GM12874 (cell line): Measurements from ENCODE around the gene DTX3.

Experiments
- CTCF ChIP-seq: IDR thresholded peaks from 2 replicates; pipeline ENCODE4 v1.5.1; 2011; ENCODE audit warnings: low read depth, mild to moderate bottlenecking, control low read depth, low read length, moderate library complexity; ENCODE audit not compliant: insufficient read depth

Gene DTX3

DNA sequence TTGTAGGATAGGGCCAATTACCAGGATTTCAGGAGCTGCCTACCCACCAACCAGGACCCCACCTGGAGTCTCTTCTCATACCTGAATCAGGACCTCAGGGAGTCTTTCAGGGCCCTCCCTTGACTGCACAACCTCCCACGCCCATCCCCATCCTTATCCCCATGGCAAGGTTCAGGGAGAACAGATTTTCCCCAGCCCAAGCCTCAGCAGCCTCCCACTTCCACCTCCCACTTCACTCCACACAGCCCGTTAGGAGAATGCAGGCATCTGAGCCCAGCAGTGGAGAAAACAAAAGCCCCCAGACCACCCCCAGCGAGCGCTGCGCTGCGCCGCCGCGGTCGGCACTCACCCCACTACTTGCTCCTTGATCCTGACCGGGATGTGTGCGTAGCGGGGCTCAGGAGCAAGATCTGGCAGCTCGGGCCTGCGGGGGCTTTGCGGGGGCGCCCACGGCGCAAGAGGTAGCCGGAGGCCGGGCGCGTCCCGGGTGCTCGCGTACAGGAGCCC lies 27.0 kb downstream of the DTX3 start:
- TF ChIP-seq CTCF: no peak

DNA sequence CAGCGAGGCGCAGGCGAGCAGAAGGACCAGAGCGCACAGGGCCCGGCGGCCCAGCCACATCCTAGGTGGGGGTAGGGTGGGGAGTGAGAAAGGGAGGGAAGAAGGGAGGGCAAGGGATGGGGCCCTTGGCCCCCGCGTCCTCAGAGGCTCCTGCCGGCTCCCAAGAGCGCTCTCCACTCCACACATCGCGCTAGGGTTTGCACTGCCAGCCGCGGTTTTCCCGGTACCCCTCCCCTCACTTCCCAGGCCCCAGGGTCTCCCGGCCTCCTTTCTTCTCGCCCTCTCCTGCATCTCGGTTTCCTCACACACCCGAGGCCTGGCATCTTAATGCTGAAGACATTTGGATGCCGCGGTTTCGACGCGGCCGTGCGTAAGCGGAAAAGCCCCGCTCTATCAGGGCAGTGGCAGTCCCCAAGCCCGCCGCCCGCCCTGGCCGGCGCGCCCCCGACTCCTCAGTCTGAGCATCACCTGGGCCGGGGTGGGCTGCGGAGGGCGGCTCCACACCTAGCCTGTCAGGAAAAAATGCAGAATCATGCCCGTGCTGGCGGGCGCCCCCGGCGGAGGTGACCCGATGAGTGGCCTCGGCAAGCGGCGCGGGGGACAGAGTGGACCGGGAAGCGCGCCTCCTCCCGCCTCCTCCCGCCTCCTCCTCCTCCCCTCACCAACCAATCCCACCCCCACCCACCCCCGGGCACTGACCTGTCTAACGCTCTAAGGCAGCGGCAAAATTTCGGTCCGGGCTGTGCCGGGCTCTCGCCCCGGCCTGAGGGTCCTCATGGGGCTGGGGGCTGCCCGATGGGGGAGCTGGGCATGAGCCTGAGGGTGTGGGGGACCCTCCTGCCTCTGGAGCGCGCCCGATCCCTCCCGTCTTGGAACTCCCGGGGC lies 27.7 kb downstream of the DTX3 start:
- peak; percentile 9; the same call in 1 of the 2 replicates for TF ChIP-seq CTCF

DNA sequence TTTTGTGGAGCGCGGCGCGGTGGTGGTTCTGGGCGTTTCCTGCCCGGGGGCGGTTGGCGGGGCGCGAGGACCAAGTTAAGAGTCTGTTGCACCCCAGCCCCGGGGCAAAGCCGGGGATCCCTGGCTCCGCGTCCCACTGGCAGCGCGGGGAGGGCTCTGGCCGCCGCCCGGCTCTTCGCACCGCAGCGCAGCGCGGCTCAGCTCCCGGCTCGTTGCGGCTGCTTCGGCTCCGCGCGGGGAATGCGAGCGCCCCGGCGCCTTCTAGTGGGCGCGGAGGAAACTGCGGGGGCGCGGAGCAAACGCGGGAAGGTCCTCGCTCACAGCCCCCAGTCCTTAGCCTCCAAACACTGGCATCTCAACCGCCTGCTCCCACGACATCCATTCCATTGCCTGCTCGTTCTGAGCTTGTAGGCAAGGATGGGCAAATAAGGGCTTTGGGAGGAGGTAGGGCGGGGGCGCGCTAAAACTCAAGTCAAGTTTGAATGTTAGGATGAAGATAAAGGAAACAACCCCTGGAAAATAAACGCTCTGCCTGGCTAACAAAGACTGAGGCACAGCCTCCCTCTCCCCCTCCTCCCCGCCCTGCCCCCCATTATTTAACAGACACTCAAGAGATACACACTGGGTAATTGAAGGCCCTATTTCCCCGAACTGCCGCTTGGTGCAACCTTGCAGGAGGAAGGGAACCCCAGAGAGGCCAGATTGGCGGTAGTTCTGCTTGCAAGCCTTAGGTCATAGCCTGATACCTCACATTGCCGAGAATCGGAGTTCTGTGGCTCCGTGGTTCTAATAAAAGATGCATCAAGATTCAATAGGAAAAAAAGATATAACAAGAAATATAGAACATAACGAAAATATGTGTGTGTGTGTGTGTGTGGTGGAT lies 28.6 kb downstream of the DTX3 start, which contains the start of gene B4GALNT1:
Gene B4GALNT1 (minus strand): TSS at position 244 of the 883 bp plus-strand sequence. CDS start 1,069 bp downstream, outside the sequence.
- TF ChIP-seq CTCF: peak; percentile 98

- TF ChIP-seq CTCF: no peak
Observed at GRCh38 chr12:57637364-57637763, 32.7 kb downstream of the DTX3 start.

DNA sequence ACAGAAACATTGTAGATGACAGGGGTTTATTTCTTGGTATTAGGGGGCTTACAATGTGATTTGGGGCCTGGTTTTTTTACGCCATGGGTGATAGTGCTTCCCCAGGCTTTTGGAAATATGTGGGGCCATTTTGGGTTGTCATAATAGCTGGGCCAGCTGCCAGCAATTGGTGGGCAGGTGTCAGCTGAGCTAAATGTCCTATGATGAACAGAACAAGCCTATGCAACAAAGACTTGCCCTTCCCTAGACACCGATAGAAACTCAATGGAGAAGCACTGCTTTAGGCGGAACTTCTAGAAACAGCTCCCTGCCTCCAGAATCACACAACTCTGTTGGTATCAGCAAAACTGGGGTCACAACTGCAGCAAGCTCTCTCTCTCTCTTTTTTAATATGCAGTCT lies 33.5 kb downstream of the DTX3 start:
- no peak for TF ChIP-seq CTCF

DNA sequence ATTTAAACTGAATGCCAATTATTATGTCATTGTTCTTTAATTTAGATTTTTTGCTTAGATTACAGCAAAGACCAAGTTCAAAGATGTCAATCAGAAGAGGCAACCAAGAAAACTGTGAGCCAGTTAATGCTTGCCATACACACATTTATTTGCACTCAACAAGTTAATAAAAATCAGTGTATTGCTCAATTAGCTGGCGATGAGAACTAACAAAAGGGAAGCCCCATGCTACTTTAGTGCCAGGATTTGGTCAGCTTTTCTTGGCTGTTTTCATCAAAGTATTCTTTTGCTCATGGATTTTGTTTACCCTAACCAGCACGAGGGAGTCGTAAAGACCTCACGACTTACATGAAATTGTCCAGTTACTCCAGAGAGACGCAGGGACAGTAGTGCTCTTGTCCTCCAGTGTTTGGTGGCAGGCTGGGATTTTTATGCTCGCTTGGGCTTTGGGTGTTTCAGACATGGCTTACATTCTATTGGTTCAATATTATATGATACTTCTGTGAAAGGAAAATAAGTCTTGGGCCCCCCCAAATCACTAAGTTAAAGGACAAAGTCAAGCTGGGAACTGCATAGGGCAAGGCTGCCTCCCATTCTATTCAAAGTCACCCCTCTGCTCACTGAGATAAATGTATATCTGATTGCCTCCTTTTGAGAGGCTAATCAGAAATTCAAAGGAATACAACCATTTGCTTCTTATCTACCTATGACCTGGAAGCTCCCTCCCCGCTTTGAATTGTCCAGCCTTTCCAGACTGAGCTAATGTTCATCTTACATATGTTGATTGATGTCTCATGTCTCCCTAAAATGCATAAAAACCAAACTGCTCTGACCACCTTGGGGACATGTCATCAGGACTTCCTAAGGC lies 35.8 kb downstream of the DTX3 start:
- TF ChIP-seq CTCF: no peak
